Breast epithelium (tissue), 4 donors: Measurements from ENCODE around the gene DHRS12. TPM values are rescaled to one million over a fixed set of nuclear protein-coding genes. Genes with fewer than 3 reads are reported as not detected.

Experiments
- DNase-seq, 2 donors: peaks; one replicate each; pipeline ENCODE4 v3.0.0-alpha.2; 2019; ENCODE audit warnings: low spot score in 2 of 2
- H3K27ac ChIP-seq, 2 donors: fragments of 200-600 bp; sonication (generic) in 1 of 2; one replicate each; pipeline ENCODE4 v1.5.1; 2016 to 2019; ENCODE audit warnings: mild to moderate bottlenecking in 1 of 2
- H3K27me3 ChIP-seq, 2 donors: fragments of 200-600 bp; sonication (generic) in 1 of 2; one replicate each; pipeline versions ENCODE4 v1.5.1 to v1.6.0; 2017 to 2019; ENCODE audit warnings: control low read depth in 1 of 2, mild to moderate bottlenecking in 1 of 2
- H3K36me3 ChIP-seq: fragments of 200-600 bp; one replicate; pipeline ENCODE4 v1.5.1; 2019
- H3K4me1 ChIP-seq, 2 donors: fragments of 200-600 bp; sonication (generic); one replicate each; pipeline ENCODE4 v1.5.1; 2016 to 2019; ENCODE audit warnings: control low read depth in 1 of 2
- H3K4me3 ChIP-seq, 3 donors: fragments of 200-600 bp; sonication (generic); 1 replicate in 2 of 3; 2 replicates in 1 of 3; pipeline ENCODE4 v1.5.1; 2016 to 2019; ENCODE audit warnings: mild to moderate bottlenecking in 3 of 3, moderate library complexity in 2 of 3
- H3K9me3 ChIP-seq, 2 donors: fragments of 200-600 bp; sonication (generic) in 1 of 2; one replicate each; pipeline ENCODE4 v1.5.1; 2016 to 2019; ENCODE audit warnings: control low read depth in 1 of 2
- CTCF ChIP-seq, 3 donors: fragments of 450-650 bp; IDR thresholded peaks; one replicate each; pipeline ENCODE4 v1.5.1; 2016 to 2017; ENCODE audit warnings: antibody characterized with exemption in 3 of 3, mild to moderate bottlenecking in 3 of 3, moderate library complexity in 3 of 3
- POLR2A ChIP-seq: fragments of 450-650 bp; IDR thresholded peaks from one replicate; pipeline ENCODE4 v1.6.1; 2016; ENCODE audit warnings: antibody characterized with exemption, mild to moderate bottlenecking, moderate library complexity
- POLR2AphosphoS5 ChIP-seq, 3 donors: sonication (generic); formaldehyde crosslinking; IDR thresholded peaks; one replicate each; pipeline ENCODE4 v1.6.1; 2017; ENCODE audit warnings: antibody characterized with exemption in 3 of 3
- intact Hi-C: fragments of 100-400 bp; cut with DNase I; formaldehyde crosslinking; loops from one replicate; pipeline ENCODE4 v1.15.1; 2023; ENCODE audit warnings: low total_unique reads
- total RNA-seq, 3 donors: library from RNA; depleted of rRNA; stranded (reverse); fragments of >200 nt; gene quantifications; one replicate each; pipeline ENCODE4 v1.1.0, GENCODE V29; 2016

The DHRS12 gene
- total RNA-seq, 3 donors from 2014 or later, result 16.2 to 35.7 (median 16.4) TPM

GRCh38 chr13:51818781-51819511 is 15.0 kb upstream of the DHRS12 start:
- no peak for DNase-seq
- intact Hi-C loops, result no loop called here
- TF ChIP-seq CTCF (IDR thresholded peaks at IDR 0.05), result no peak
- no peak for TF ChIP-seq POLR2AphosphoS5 (IDR thresholded peaks at IDR 0.05)
- no peak for TF ChIP-seq POLR2A

GRCh38 chr13:51818276-51818675 is 14.3 kb upstream of the DHRS12 start:
- Histone ChIP-seq H3K27me3 (no peaks in the 10 kb centered on the region), H3K27ac (no peak overlapping the region), H3K36me3 (no peaks in the 10 kb centered on the region), H3K9me3 (no peaks in the 10 kb centered on the region), H3K4me3 (no peak overlapping the region), H3K4me1 (peaks cover 4 to 5% of the 10 kb centered on the region in 2 donors)
- intact Hi-C loops, result no loop called here
- TF ChIP-seq CTCF (IDR thresholded peaks at IDR 0.05) (no peak), POLR2AphosphoS5 (IDR thresholded peaks at IDR 0.05) (no peak), POLR2A (no peak)
- DNase-seq, result no peak

More at GRCh38 chr13:51818781-51819511, 15.0 kb upstream of the DHRS12 start:
- Histone ChIP-seq H3K27ac (no peak overlapping the region), H3K9me3 (no peaks in the 10 kb centered on the region), H3K36me3 (no peaks in the 10 kb centered on the region), H3K27me3 (no peaks in the 10 kb centered on the region), H3K4me3 (no peak overlapping the region), H3K4me1 (peaks cover 4 to 5% of the 10 kb centered on the region in 2 donors)

- TF ChIP-seq POLR2AphosphoS5 (IDR thresholded peaks at IDR 0.05) (no peak), CTCF (IDR thresholded peaks at IDR 0.05) (no peak), POLR2A (no peak)
- intact Hi-C loops, result no loop called here
- Histone ChIP-seq H3K36me3 (no peaks in the 10 kb centered on the region), H3K9me3 (no peaks in the 10 kb centered on the region), H3K4me3 (no peak overlapping the region), H3K27ac (no peak overlapping the region), H3K27me3 (no peaks in the 10 kb centered on the region), H3K4me1 (peaks cover 4 to 5% of the 10 kb centered on the region in 2 donors)
- DNase-seq, result no peak
These were observed 13.8 kb upstream of the DHRS12 start for GRCh38 chr13:51817717-51818116.

GRCh38 chr13:51816604-51817249 is 12.8 kb upstream of the DHRS12 start:
- peaks cover 4 to 5% of the 10 kb centered on the region in 2 donors for H3K4me1 ChIP-seq
- no peak overlapping the region for H3K4me3 ChIP-seq
- H3K27ac ChIP-seq, result no peak overlapping the region
- no peaks in the 10 kb centered on the region for H3K36me3 ChIP-seq
- intact Hi-C loops, result no loop called here
- TF ChIP-seq POLR2A (no peak), POLR2AphosphoS5 (IDR thresholded peaks at IDR 0.05) (no peak), CTCF (IDR thresholded peaks at IDR 0.05) (no peak)
- no peak for DNase-seq
- H3K9me3 ChIP-seq, result no peaks in the 10 kb centered on the region
- H3K27me3 ChIP-seq, result no peaks in the 10 kb centered on the region

GRCh38 chr13:51815848-51816247 is 11.9 kb upstream of the DHRS12 start:
- H3K27ac ChIP-seq, result peak overlapping the region in 1 of 2 donors; percentile 0
- H3K27me3 ChIP-seq, result no peaks in the 10 kb centered on the region
- H3K4me3 ChIP-seq, result peak overlapping the region in 1 of 3 donors; percentile 51
- no peaks in the 10 kb centered on the region for H3K9me3 ChIP-seq
- peaks cover 4 to 5% of the 10 kb centered on the region in 2 donors for H3K4me1 ChIP-seq
- no peak for DNase-seq
- TF ChIP-seq POLR2AphosphoS5 (IDR thresholded peaks at IDR 0.05), result no peak
- TF ChIP-seq CTCF (IDR thresholded peaks at IDR 0.05), result no peak
- TF ChIP-seq POLR2A, result no peak
- intact Hi-C loops, result no loop called here
- H3K36me3 ChIP-seq, result no peaks in the 10 kb centered on the region
